GM21529 (cell line): ENCODE results near the gene HEXA.

Source experiments
- ATAC-seq: cut with Tn5 transposase; IDR thresholded peaks from one replicate; pipeline ENCODE4 v1.9.1; 2021; ENCODE audit not compliant: unreplicated experiment

HEXA gene

DNA sequence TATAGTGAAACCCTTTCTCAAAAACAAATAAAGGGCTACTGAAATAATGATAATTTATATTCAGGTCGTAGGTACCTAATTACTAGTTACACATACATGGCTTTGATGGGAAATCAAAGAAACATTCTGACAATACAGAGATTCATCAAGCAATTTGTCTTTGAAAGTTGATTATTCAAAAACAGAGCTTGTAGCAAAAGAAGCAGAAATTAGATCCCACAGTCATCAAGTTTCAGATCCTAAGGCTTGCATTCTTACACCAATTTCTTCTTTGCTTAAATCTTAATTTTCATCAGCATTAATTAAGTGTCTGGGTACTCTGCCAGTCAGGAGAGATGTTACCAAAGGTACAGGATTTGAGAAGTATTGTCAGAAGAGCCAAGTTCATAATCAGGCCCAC, 1.5 kb upstream of the HEXA start:
- ATAC-seq = no peak

GRCh38 chr15:72375501-72375845, 341 bp downstream of the HEXA start:
- ATAC-seq = peak; percentile 54

- no peak for ATAC-seq
Measured at GRCh38 chr15:72372361-72372760, 3.5 kb downstream of the HEXA start.

GRCh38 chr15:72369964-72370363, 5.8 kb downstream of the HEXA start:
- no peak for ATAC-seq

GRCh38 chr15:72368899-72369298, 6.9 kb downstream of the HEXA start:
- no peak for ATAC-seq

DNA sequence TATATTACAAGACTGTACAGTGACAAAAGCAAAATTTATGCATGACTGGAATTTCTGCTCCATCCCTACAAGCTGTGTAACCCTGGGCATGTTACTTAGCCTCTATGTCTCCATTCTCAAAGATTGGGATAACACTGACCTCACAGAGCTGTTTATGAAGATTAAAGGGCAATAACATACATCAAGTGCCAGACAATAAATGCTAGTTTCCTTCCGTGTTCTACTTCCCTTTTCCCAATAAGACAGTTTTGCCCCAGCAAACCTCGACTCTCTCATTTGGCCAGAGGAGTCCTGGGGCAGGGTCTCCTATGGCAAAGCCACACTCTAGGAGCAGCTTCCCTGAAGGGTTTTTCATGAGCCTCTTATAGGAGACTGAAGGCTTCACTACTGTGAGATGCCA, 7.5 kb downstream of the HEXA start:
- no peak for ATAC-seq

GRCh38 chr15:72365844-72366243, 10.0 kb downstream of the HEXA start:
- peak; percentile 93 for ATAC-seq

DNA sequence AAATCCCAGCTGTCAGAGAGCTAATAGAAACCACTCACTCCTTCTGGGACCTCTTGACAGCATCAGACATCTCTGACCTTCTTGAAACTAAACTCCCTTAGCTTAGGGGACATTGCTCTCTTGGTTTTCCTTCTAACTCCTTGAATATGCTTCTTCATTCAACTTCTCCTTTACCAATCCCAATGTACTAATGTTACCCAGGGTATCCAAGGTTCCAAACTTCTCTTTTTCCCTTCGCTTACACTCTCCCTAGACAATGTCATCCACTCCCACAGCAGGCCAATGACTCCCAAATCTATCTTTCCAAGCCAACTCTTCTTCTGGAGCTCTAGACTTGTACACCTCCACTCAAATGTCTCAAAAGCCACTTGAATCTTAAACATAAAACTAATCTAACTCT, 14.6 kb downstream of the HEXA start:
- ATAC-seq = no peak

DNA sequence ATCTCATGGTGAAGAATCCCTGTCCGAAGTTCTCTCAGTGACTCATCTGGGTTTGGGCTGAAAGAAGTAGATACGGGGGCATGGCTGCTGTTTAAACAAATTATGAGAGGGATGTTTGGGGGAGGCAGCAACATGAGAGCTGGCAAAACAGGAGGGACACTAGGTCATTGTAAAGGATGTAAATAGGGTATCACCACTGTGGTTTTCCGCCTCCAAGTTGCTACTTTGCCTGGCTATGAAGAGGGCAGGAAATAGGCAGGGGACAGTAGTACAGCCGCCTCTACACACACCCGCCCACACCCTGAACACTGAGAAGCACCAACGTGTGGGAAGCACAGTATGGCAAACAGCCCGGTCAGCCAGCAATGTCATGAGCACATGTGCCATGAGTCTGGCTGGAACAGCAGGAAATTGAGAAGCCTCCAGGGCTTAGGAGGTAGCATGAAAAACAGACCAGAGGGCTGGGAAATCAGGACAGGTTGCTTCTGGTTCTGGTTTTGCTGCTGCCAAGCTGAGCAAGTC, 17.1 kb downstream of the HEXA start:
- ATAC-seq = peak; percentile 70

DNA sequence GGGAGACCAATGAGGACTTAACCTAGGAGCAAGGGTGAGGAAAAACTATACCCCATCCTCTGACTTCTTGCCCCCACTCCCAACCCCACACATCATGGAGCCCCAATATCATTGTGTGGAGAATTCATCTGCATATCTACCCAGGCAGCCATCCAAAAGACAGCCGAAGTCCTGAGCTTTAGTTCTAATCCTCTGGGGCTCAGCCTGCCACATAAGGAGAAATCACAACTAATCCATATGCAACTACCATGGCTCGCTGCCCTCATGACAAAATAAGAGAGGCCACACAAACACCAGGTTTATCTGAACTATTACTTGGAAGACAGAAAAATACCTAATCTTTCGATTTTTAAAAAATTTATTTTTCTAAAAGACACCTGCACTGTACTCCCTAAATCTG, 17.7 kb downstream of the HEXA start:
- no peak for ATAC-seq

DNA sequence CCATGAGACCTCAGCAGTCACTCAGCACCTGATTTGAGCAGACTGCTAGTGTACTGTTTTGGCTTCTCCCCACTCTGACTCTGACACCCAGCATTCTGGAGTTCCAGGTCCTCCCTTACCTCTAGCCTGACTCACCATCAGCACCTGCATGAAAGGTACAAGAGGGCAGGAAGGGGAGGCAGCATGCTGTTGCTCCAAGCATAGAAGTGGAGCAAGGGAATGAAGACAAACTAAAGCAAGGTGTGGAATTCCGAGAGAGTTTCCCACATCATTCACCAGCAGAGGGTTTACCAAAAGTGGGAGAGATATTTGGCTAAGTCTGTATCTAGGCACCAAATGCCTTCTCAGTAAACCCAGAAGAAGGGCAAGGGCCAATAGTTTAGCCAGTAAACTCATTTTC, 21.3 kb downstream of the HEXA start:
- no peak for ATAC-seq

DNA sequence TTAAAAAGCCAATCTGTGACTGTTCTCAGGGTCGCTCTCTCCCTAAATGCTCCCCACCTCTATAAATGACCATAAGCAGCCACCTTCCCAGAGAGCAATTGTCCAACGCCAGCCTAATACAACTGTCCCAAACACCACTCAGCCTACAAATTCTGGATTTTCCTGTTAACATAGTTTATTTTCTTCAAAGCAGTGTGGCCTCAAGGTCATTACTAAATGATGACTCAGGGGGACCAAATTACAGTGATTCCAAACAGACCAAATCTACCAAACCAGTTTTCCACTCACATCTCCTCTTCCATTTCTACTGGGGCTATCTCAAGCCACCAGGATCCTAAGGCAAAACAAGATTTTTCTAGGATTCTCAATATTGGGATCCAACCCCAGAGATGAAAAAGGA, 22.5 kb downstream of the HEXA start:
- ATAC-seq = no peak

DNA sequence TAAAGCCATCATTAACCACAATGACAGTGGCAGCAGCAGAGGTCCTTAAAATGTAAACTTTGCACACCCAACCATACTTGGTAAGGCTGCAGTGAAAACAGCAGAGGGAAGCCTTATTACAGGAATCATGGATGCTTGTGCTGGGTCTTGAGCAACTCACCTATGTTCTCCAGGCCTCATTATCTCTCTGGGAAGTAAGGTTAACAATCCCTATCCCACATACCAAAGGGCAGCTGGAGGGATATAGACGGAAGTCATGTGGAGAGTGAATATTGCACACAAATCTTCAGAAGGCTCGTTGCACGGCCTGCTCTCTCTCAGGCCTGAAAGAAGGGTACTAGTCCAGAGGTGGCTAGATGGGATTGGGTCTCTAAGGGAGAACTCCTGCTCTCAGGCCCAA, 30.0 kb downstream of the HEXA start:
- no peak for ATAC-seq

- no peak for ATAC-seq
Measured at GRCh38 chr15:72345280-72345679, 30.5 kb downstream of the HEXA start.

DNA sequence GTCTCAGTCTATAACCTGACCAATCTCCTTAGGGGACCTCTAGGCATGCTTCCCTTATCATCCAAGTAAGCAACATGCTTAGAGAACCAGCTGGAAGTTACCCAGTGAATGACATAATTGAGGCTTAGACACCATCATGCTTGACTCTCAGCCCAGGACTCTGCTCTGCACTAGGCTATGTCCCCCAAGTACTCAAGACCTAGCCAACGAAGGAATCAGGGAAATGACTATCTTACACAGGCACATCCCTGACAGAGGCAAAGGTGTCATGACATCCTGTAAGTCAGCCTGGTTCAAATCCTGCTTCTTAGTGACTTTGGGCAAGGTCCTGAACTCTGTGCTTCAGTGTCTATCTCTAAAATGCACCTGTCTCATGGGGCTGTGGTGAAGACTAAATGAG, 31.2 kb downstream of the HEXA start:
- no peak for ATAC-seq

GRCh38 chr15:72342385-72342784, 33.4 kb downstream of the HEXA start:
- ATAC-seq = no peak

DNA sequence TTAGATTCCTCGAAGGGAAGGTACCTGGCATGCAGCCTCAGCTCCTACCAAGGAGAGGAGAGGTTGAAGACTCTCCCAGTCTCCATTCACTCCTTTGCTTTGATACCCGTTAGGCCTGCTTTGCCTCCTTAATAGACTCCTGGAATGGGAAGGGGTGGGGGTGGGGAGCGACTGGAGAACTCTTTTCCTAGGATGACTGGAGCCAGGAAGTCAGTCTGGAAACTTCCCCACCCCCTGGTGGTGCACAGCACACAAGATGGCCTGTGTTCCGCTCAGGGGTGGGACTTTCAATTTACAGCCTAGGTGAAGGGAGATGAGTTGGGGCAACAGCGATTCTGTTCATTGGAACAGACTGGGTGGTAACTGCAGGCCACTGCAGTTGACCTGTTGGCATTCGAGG, 34.5 kb downstream of the HEXA start:
- no peak for ATAC-seq

GRCh38 chr15:72340366-72340765, 35.4 kb downstream of the HEXA start:
- ATAC-seq = no peak

DNA sequence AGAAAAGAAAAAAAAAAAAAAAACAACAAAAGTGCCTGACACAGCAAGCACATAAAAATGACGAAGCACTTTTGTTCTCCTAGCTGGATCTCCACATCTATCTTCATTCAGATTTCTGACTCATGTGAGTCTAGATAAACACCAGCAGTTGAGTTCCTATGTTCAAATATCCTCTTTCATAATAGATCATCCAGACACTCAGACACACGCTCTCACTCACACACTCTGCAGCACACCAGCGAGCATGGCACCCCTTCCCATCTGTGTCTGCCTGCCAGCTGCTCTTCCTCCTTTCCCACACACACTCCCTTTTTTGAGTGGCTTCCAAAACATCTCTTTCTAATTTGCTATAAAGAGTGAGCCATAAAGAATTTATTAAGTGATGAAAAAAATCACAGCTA, 36.0 kb downstream of the HEXA start:
- no peak for ATAC-seq

- no peak for ATAC-seq
Measured at GRCh38 chr15:72338617-72339321, 37.0 kb downstream of the HEXA start.

DNA sequence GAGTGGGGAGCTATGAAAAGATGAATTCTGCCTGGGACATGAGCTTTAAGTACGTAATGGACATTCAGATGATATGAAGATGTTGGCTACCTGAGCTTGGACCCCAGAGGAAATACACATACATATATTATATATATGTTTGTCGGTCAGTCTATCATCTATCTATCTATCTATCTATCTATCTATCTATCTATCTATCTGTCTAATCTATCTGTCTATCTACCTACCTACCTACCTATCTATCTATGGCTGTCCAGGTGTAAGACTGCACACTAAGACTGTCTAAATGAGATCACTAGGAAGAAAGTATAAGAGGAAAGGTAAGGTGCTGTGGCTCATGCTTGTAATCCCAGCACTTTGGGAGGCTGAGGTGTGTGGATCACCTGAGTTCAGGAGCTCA, 37.7 kb downstream of the HEXA start:
- no peak for ATAC-seq

DNA sequence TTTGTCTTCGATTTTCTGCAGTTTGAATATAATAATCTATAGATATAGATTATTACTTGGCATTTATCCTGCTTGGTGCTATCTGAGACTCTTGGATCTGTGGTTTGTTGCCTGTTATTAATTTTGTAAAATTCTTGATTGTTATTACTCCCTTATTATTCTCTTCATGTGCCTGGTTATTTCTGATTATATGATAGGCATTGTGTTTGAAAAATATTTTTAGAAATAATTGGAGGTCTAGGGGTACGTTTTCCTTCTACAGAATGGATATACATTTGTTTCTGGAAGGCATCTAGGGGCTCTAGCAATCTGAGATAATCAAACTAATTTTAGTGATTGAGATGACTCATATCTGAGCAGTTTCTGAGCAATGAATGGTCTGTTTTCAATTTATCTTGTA, 41.0 kb downstream of the HEXA start:
- no peak for ATAC-seq

DNA sequence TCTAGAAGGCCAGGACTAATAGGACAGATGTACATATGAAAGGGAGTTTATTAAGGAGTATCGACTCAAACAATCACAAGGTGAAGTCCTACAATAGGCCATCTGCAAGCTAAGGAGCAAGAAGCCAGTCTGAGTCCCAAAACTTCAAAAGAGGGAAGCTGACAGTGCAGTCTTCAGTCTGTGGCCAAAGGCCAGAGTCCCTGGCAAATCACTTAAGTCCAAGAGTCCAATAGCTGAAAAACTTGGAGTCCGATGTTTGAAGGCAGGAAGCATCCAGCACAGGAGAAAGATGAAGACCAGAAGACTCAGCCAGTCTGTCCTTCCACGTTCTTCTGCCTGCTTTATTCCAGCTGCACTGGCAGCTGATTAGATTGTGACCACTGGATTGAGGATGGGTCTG, 44.8 kb downstream of the HEXA start:
- no peak for ATAC-seq
